HG03045 (cell line): Measurements from ENCODE around the gene PTPRB.

Experiments used
- ATAC-seq: cut with Tn5 transposase; IDR thresholded peaks from one replicate; pipeline ENCODE4 v1.9.1; 2021; ENCODE audit warnings: mild to moderate bottlenecking, moderate library complexity; ENCODE audit not compliant: unreplicated experiment

The PTPRB gene

DNA sequence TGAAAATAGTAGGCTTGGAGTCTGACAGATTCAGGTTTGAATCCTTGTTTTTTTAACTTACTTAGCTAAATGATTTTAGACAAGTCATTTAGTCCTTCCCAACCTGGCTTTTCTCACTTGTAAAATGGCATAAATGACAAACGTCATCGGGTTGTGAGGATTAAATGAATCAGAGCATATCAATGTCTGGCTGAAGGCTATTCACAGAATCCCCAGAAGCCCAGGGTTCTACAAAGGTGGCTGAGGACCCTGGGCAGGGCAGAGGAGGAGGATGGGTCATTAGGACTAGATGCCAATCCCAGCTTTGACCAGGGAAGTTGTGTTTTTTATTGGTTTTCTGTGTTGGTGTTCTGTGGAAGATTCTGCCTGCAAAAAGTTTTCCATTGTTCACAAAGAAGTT lies 7.6 kb upstream of the PTPRB start:
- ATAC-seq: no peak

DNA sequence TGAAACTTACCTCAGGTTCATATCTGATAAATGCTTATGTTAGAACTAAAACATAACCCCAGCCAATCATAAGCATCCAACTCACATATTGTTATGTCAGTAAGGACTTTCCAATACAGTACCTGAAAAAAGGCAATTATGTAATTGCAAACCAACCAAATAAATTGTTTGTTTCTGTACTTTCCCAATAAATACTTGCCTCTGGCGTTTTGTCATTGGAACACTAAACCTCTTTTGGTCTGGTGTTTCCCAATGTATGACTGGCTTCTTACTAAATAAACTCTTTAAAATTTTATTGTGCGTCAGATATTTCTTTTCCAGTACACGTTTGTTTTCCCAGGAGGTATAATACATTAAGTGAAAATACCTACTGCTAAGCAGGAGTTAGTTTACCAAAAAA lies 6.7 kb upstream of the PTPRB start:
- no peak for ATAC-seq

DNA sequence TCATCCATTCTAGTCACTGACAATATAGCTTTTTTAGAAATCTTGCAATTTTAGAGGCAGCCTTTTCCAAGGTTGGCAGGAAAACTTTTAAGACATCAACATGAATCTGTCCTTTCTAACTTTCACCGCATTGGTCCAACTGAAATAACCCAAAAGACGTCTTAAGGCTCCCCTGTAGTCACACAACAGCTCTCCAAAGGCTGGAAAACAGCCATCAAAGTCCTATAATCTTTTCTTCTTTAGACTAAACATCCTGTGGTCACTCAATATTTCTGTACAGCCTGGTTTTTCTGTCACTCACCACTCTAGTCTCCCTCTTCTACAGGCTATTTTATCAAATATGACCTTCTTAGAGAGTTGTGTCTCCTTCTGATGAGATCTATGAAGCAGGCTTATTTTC lies 4.5 kb upstream of the PTPRB start:
- ATAC-seq: no peak

DNA sequence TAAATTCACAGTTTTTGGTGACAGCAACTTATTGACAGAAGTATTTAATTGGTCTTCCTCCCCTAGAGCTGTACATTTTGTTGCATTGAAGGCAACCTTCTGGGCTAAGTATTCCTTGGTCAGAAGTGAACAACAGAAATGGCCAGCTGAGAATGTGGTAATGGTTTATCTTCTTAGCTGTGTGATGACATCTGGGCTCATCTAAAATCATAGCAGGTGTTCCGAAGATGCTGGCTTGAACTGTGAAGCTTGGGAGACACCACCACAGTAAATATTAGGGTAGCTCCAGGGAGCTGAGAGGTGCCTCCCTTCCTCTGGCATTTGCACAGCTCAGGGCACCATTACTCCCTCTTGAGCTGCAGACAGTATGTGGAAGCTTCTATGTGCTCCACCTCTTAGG lies 3.7 kb upstream of the PTPRB start:
- no peak for ATAC-seq

DNA sequence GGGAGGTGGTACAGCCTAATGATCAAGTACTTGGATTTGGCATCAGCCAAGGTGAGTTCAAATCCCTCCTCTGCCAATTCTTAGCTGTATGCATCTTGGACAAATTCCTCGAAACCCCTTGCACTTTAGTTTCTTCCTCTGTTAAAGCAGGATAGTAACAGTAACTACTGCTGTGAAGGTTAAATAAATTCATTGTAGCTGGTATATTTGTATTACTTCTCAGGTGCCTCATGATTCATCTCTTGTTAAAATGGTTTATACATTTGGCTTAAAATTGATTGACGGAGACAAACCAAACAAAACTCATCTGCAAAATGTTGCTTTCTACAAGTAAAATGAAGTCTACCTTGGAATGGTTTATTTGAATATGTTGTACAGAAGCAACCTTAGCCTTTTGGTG lies 2.3 kb upstream of the PTPRB start:
- no peak for ATAC-seq

DNA sequence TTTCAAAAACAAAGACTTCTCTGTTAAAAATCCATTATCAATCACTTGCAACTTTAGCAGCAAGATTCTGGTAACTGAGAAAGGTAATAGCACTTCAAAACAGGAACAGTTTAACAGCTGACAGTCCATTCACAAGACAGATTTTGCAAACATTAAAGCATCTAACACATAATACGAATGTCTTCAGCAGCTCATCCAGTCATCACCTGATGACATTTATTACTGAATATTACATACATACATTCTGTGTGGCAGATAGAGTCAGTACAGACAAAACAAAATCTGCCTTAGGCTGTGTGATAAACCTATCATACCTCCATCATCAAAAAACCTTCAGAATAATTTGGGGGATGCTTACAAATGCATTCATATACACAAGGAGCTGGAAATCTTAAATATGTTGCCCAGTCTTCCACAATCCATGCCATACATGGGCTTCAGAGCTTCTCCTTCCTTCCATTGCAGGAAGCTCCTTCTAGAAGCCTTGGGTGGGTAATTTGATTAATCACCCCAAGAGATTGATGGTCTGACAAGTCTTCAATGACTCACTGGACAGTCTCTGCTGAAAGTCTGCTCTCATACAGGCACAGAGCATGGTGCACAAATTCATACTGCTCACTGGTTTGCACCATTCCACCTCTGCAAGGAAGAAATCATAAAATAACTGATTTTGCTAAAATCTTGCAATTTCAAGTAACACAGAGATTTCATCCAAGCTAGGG lies 1.6 kb upstream of the PTPRB start:
- no peak for ATAC-seq

DNA sequence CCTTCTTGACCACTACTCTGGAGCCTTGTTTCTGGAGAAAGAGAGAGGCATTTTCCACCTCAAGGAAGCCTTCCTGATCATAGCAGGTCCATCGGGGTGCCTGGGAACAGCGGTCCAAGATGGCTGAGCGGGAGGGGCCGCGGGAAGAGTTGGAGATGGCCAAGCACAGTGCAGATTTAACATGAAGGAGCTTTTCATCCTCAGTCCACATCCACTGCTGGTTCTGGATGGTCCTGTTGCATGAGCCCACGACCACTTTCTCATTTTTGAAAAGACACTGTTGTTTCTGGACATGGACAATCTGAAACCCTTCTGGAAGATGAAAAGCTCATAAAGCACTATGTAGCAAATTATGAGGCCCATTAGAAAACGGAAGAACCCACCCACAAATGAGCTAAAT lies 1.5 kb downstream of the PTPRB start:
- no peak for ATAC-seq

DNA sequence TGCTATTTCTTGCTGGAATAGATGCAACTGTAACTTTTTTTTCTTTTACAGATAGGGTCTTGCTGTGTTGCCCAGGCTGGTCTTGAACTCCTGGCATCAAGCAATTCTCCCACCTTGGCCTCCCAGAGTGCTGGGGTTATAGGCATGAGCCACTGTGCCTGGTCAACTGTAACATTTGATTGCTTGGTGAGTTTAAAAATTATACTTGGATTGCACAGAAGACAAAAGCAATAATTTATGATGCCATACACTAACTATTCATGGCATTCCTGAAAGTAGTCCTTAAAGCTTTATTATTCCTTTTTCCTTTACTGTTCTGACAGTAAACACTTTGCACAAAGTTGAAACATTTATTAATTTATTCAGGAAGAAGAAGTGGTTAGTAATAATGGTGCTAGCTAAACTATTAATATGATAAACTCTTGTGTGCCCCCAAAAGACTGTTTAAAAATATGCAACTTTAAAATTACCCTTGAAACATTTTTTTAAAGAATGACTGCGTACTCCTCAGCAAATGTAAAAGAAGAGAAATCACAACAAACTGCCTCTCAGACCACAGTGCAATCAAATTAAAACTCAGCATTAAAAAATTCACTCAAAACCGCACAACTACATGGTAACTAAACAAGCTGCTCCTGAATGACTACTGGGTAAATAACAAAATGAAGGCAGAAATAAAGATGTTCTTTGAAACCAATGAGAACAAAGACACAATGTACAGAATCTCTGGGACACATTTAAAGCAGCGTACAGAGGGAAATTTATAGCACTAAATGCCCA lies 8.3 kb downstream of the PTPRB start:
- ATAC-seq: no peak

DNA sequence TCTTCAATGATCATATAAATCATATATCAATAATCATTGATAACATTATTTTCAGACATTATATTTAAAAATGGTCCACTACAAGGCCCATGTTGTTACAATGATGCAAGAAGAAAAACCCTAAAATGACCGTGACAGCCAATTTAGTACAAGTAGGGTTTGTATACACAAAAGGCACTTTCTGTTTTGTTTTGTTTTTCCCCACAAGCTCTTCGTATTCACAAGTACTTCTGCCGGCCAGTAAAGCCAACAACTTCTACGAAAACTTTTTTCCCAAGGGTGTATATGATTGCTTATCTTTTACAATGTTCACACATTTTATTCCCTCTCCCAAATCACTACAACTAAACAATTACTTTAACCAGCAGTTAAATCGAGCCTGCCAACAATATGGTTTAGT lies 9.6 kb downstream of the PTPRB start:
- ATAC-seq: no peak

DNA sequence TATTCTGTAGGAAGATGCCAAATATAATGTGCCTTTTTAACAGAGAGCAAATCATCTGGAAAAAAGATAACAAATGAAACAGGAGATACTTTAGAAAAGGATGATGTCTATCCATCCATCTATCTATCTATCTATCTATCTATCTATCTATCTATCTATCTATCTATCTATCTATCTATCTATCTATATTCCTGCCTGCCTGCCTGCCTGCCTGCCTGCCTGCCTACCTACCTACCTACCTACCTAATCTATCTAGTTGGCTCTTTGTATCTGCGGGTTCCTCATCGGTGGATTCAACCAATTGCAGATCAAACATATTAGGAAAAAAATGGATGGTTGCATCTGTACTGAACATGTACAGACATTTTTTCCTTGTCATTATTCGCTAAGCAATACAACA lies 11.0 kb downstream of the PTPRB start:
- no peak for ATAC-seq

DNA sequence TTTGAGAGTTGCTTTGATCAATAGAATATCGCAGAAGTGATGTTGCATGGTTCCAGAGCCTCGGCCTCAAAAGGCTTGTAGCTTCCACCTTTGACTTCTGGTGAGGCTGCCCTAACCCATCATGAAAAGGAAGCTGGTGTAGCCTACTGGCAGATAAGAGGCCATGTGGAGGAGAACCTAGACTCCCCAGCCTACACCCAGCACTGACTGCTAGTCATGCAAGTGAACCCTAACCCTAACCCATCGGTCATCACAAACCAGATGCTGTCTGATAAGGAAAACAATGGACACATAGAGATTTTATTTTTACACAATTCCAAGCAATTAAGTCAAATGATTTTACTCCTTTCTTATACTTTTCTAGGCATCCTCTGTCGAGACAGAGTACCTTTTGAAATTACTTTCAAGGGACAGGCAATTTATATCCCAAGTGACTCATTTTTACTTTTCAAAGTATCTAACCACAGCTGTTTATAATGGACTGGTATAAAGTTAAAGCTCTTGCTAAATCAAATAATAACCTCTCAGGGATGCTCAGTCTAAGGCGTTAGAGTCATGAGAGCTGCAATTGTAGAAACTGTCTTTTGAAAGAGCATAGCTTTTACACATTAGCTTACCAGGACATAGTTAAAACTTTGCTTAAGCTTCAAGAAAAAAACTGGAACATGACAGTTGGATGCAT lies 17.6 kb downstream of the PTPRB start:
- ATAC-seq: no peak

DNA sequence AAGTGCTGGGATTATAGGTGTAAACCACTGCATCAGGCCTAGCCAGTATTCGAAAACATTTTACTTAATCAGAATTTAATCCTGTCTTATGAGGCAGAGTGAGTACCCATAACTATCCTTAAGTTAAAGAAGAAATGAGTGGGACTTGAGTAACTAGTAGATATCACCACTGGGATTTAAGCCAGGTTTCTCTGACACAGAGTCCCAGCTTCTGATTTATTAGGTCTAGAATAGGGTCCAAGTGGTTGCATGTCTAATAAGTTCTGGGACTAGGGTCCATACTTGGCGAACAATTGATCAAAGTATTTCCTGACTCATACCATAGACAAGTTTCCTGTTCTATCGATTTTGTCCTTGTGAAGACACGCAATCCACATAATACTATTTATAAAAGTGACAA lies 18.9 kb downstream of the PTPRB start:
- no peak for ATAC-seq

DNA sequence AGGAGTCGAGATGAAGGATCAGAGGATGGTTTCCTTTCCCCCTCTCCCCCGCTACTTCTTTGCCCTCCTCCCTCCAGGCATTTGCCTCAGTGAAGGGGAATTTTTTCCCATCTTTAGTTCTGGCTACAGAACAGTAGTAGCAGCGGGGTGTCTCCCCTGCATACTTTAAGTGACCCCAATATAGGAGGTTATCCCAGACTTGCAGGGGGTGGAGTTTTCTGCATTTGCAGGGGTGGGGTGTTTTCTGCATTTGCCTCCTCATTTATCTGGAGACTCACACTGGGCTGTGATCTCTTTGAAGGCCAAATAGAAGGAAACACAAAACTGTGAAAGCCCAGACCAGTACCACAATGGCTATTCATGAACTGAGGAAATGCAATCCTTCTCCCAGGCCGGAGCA lies 19.8 kb downstream of the PTPRB start:
- no peak for ATAC-seq

DNA sequence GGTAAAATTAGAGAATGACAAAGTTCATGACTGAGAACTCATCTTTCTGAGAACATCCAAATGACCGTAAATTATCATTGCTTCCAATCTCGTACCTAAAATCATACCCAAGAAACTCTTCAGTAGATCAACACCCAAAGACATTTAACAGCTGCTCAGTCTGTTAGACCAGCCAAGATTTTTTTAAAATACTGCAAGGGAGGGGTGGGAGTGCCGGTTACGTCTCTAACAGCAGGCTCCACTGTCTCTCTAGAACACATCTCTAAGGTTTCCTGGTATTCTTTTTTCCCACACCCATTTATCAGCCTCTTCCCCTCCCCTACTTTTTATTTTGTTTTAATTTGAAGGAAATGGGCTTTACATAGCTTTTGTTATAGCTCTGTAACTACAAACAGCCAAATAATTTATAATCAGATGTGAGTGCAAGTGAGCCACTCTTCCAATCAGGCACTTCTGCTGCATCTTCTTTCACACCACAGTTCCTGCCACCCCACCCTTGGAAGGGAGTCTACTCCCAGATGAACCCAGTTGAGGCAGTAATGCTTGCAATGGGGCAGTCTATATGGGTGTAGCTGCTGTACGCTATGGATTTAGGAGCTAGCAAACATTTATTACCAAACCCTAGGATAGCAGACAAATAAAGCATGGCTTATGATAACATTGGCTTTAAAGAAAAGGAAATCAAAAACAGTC lies 21.9 kb downstream of the PTPRB start:
- no peak for ATAC-seq

DNA sequence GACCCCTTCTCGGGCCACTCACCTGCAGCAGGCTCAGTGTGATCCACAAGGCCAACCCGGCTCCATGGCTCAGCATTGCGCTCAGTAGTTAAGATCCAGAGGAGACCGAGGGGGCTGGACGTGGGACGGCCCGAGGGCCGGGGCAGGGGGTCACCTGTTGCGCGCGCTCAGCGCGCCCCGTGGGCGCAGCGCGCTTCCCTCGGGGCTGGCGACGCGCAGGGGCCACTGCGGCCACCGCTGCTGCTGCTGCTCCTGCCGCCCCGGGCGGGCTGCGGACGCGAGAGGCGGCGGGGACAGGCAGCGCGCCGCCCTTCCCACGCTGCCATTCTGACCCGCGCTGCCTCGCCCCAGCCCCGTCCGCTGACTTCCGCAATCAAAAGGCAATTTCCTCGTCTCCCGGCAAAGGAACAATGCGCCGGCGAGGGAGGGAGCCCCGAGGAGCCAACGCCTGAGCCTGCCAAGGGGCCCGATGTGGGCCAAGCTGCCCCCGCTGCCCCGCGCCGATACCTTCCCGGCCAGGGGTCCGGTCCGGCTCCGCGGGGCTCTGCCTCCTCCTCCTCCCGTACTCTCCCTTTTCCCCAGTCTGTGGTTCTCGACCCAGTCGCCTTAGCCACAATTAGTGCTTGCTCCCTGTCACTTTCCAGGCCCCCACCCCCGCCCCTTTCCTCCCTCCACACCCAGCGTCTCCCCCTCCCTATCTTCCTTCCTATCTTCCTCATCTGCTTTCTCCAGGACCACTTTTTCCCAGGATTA lies 27.3 kb downstream of the PTPRB start:
- ATAC-seq: no peak

DNA sequence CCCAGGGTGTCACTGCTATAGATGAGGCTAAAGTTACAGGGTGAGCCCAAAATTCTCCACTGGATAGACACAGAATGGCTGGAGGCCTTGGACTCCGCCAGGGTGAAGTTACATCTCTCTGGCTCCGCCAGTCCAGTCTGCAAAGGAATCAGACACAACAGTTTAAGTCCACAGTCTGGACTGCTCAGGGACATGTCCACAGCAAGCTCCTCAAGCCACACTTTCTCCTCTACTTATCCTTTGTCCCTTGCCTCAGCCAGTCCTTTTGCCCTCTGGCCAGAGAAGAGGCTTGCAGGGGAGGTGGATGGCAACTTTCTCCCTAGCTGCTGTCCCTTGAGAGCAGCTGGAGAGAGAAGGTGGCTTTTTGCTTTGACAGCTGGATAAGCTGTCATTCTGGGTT lies 28.0 kb downstream of the PTPRB start:
- no peak for ATAC-seq

DNA sequence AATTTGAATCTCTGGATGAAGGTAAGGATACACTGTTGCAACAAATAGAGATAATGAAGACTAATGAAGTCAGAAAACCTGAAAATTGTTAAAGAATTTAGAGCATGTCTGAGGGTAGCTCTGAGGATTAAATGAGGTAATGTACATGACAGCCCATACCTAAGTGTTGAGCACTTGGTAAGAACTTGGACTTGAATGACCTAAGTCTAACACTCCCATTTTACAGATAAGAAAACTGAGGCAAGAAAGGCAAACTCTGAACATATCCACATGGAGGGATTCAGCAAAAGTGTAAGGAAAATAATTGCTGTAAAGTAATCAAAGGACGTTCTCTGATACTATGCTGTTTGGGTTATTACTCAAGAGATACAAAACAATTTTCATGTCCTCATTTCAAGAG lies 29.0 kb downstream of the PTPRB start:
- ATAC-seq: no peak

DNA sequence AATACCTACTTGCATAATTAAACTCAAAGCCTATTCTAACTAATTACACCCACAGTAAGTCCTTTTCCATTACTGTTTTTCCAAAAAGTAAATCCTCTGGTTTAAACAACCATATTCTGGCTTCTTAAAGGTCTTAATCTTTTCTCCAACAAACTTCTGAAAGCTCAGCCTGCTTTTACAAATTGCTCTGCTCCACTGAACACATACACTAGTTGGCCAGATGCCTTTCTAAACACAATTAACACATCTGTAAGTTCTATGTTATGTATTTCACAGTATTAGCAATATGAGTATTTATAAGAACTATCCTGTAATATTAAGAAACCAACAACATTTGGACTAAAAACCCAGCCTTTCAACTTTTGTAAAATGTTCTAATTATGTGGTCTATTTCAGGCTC lies 30.1 kb downstream of the PTPRB start:
- no peak for ATAC-seq

DNA sequence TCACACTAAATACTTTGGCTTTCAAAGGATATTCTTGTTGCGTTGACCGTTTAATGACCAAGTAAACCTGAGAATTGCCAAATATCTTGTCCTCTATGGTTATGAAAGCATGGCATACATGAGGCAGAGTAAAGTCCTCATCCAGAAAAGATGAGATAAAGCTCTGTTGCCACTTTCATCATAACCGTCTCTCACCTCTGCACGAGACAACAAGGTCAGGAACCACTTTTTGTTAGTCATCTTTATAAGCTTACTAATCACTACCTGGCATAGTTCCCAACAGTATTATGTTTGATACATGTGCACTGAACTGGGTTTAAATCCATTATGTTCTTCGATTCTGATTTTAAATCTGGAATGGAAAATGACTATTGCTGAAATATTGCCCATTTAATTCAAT lies 31.3 kb downstream of the PTPRB start:
- no peak for ATAC-seq

DNA sequence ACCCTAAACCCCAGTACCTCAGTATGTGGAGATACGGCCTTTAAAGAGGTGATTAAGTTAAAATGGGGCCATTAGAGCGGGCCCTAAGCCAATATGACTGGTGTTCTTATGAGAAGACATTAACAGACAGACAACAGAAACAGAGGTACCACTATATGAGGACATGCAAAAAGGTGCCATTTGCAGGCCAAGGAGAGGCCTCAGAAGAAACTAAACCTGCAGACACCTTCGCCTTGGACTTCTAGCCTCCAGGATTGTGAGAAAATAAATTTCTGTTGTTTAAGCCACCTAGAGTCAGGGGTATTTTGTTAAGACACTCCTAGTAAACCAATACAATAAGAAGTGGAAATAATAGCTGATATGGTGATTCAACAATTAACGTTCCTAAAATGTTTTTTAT lies 32.6 kb downstream of the PTPRB start:
- no peak for ATAC-seq

DNA sequence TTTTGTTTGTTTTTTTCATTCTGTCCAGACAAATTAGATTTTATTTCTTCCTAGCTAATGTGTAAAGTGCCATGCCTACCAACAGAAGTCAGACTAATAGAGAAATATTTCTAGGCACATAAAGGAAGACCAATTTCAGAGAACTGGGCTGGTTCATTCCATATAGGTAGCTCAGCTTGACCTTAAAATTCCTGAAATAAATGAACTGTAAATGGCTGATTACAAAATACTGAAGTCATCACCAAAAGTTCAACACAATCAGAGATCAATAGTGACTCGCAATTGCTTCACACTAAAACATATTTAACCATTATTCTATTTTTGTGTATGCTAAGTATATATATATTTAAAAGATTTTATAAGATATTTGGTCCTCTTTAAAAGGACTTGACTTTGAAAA lies 34.2 kb downstream of the PTPRB start:
- ATAC-seq: no peak
